ENCODE data around the gene METTL16.
"Not testable (repeated sequence)": the region's sequence is repeated elsewhere in the genome, so short reads cannot be mapped to it uniquely, and the experiment has no call there.

Gene METTL16

DNA sequence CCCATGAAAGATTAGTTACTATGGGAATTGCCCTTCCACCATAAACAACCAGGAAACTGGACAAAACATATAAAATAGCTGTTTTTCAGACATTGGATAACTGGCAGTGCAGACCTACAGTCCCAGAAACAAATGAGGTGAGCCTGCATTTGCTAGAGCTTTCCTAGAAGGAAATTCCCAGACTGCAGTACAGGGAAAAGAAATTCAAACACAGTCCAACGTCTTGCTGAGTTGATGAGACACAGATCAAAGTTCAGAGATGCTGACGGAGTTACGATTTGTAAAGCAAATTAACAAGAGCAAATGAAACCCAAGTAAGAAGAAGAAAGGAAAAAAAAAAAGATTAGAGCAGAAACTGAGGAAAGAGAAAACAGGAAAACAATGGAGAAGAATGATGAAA lies 69.5 kb downstream of the METTL16 start:
- DNase-seq (ENCODE audit: low read depth in 2 of 2) = no peak
- TF ChIP-seq, protein P1, sequence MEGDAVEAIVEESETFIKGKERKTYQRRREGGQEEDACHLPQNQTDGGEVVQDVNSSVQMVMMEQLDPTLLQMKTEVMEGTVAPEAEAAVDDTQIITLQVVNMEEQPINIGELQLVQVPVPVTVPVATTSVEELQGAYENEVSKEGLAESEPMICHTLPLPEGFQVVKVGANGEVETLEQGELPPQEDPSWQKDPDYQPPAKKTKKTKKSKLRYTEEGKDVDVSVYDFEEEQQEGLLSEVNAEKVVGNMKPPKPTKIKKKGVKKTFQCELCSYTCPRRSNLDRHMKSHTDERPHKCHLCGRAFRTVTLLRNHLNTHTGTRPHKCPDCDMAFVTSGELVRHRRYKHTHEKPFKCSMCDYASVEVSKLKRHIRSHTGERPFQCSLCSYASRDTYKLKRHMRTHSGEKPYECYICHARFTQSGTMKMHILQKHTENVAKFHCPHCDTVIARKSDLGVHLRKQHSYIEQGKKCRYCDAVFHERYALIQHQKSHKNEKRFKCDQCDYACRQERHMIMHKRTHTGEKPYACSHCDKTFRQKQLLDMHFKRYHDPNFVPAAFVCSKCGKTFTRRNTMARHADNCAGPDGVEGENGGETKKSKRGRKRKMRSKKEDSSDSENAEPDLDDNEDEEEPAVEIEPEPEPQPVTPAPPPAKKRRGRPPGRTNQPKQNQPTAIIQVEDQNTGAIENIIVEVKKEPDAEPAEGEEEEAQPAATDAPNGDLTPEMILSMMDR (IDR thresholded peaks at IDR 0.05; ENCODE audit: low read depth, low read length) = no peak
- H3K4me3 ChIP-seq (replicated peaks in 1 of 2; ENCODE audit: low read depth in 2 of 2, low read length in 2 of 2) = no peak overlapping the region

DNA sequence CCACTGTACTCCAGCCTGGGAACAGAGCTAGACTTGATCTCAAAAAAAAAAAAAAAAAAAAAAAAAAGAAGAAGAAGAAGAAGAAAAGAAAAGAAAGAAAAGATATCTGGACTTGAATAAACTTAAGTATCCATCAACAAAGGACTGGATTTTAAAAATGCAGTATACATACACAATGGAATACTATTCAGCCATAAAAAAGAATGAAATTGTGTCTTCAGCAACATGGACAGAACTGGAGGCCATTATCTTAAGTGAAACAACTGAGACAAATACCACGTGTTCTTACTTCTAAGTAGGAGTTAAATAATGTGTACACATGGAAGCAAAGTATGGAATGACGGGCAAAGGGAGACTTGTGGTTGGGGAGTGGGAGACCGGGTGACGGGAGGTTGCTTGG lies 70.8 kb downstream of the METTL16 start:
- TF ChIP-seq, protein P1 (IDR thresholded peaks at IDR 0.05; ENCODE audit: low read depth, low read length) = no peak

DNA sequence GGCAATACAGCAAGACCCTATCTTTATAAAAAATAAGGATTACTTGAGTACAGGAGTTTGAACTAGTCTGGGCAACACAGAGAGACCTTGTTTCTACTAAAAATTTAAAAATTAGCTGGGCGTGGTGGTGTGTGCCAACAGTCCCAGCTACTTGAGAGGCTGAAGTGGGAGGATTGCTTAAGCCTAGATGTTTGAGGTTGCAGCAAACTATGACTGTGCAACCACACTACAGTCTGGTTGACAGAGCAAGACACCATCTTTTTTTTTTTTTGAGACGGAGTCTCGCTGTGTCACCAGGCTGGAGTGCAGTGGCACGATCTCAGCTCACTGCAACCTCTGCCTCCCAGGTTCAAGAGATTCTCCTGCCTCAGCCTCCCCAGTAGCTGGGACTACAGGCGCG lies 71.7 kb downstream of the METTL16 start:
- not testable (repeated sequence) for H3K4me3 ChIP-seq (replicated peaks in 1 of 2; ENCODE audit: low read depth in 2 of 2, low read length in 2 of 2)
- DNase-seq (ENCODE audit: low read depth in 2 of 2) = peak; percentile 43 to 74

More for the DNA sequence above, 70.8 kb downstream of the METTL16 start:
- DNase-seq (ENCODE audit: low read depth in 2 of 2) = no peak
- H3K4me3 ChIP-seq (replicated peaks in 1 of 2; ENCODE audit: low read depth in 2 of 2, low read length in 2 of 2) = no peak overlapping the region

DNA sequence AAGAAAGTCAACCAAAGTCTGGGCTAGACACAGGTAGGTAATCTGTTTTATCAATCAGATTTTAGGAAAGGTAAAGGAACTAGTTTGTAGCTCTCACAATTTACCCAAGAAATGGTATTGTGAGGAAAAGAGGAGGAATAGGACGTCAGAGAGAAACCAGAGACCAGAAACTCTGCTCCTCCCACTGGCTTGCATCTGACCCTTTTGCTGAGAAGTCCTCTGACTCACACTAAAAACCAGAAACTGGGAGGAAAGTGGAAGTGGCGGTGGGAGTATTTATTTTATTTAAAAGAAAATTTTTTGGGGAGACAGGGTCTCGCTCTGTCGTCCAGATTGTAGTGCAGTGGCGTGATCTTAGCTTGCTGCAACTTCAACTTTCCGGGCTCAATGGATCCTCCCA lies 72.9 kb downstream of the METTL16 start:
- TF ChIP-seq, protein P1 (IDR thresholded peaks at IDR 0.05; ENCODE audit: low read depth, low read length) = no peak
- DNase-seq (ENCODE audit: low read depth in 2 of 2) = peak; percentile 52 to 56
- H3K4me3 ChIP-seq (replicated peaks in 1 of 2; ENCODE audit: low read depth in 2 of 2, low read length in 2 of 2) = no peak overlapping the region

DNA sequence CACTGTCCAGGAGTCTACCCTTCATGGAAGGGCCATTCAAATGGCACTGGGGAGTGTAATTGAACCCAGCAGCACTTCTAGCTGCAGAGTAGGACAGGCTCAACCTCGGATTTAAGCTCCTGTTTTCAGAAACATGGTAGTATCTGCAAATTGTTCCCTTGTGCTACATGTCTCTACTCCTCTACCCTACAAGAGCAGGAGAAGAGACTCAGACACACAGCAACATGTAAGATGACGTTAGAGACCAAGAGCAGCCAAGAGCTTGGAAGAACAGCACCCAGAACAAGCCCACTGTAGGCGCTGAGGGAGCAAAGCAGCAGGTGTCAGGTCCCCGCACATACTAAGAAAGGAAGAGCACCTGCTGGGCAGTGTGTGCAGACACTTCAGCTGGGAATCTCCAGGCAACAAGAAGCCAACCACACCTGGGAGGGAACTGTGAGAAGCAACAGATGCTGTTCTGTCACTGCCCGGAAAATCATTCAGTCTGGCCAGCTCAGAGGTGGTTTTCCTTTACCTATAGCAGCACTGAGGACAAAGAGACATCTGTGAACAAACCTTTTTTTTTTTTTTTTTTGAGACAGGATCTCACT lies 75.3 kb downstream of the METTL16 start:
- no peak overlapping the region for H3K4me3 ChIP-seq (replicated peaks in 1 of 2; ENCODE audit: low read depth in 2 of 2, low read length in 2 of 2)
- TF ChIP-seq, protein P1 (IDR thresholded peaks at IDR 0.05; ENCODE audit: low read depth, low read length) = no peak
- DNase-seq (ENCODE audit: low read depth in 2 of 2) = no peak

DNA sequence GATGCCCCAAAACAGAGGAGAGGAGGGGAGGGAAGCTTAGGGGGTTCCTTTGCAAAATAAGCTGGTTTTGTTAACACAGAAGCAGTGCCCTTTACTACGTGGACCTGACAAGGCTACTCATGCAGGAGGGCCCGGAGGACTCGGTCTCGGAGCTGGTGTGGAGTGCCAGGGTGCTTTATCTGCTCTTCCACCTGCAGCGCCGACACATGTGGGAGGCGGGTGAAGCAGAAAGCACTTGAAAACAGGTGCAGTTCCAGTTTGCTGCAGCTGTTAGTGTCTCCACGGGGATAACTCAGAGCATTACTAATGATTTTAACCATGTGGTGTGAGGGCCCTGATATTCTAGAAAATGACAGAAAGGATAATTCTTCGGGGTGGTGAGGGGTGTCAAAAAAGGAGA lies 75.8 kb downstream of the METTL16 start:
- no peak for DNase-seq (ENCODE audit: low read depth in 2 of 2)
- TF ChIP-seq, protein P1 (IDR thresholded peaks at IDR 0.05; ENCODE audit: low read depth, low read length) = no peak

DNA sequence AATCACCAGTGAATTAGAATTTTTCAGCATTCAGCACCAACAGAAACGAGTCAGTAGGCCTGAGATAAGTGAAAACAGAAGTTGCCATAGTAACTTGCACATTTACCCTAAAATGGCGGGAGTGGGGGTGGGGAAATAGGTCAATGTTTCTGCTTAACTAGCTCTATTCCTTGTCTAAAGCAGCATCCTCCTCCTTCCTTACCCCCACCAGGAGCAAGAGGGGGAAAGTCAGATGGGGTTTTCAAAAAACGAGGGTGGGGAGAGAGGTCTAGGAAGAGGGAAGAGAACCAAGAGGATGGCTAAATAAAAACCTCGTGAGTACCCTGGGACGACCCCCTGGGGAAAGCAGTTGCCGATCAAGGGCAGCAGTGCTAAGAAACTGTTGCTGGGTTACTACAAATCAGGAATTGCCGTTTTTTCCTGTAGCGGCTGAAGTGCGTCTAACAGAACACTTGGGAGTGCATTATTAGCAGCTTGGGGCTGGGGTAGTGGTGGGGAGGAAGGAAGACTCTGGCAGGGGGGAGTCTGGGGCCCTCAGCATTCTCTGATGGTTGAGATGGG lies 76.4 kb downstream of the METTL16 start:
- TF ChIP-seq, protein P1 (IDR thresholded peaks at IDR 0.05; ENCODE audit: low read depth, low read length) = no peak
- peak in 1 of 2 donors; percentile 32 for DNase-seq (ENCODE audit: low read depth in 2 of 2)
- no peak overlapping the region for H3K4me3 ChIP-seq (replicated peaks in 1 of 2; ENCODE audit: low read depth in 2 of 2, low read length in 2 of 2)

More for the DNA sequence above, 75.8 kb downstream of the METTL16 start:
- H3K4me3 ChIP-seq (replicated peaks in 1 of 2; ENCODE audit: low read depth in 2 of 2, low read length in 2 of 2) = no peak overlapping the region

All from cardiac fibroblast (primary cell).